Mammary epithelial cell (primary cell): ENCODE data around the gene AARS1.
"Not testable (repeated sequence)": the region's sequence is repeated elsewhere in the genome, so short reads cannot be mapped to it uniquely, and the experiment has no call there.

Experiments
- CTCF ChIP-seq, 2 donors: IDR thresholded peaks in 1 of 2; conservative IDR thresholded peaks in 1 of 2; 2 replicates each; pipeline ENCODE4 v1.5.1; 2011 to 2012; ENCODE audit warnings: inconsistent platforms in 2 of 2, low read length in 2 of 2, mild to moderate bottlenecking in 2 of 2, control low read depth in 1 of 2, low read depth in 1 of 2; ENCODE audit not compliant: insufficient read depth in 1 of 2; ENCODE audit errors: extremely low read depth in 1 of 2
- EZH2 ChIP-seq: IDR thresholded peaks from 2 replicates; pipeline ENCODE4 v1.6.1; 2012; ENCODE audit warnings: low read length, inconsistent platforms, borderline replicate concordance

GRCh38 chr16:70249697-70250096, 39.6 kb downstream of the AARS1 start:
- not testable (repeated sequence) for TF ChIP-seq EZH2; CTCF (conservative IDR thresholded peaks at IDR 0.05 in 1 of 2, IDR thresholded peaks at IDR 0.05 in 1 of 2; ENCODE audit: extremely low read depth in 1 of 2, insufficient read depth in 1 of 2, low read depth in 1 of 2, low read length in 2 of 2)
